CD4-positive, alpha-beta T cell treated with Interferon gamma for 1 hour (primary cell): ENCODE measurements around the gene COL23A1.
A peak's percentile ranks its signal among the peaks of the same experiment; 100 is the strongest.
"Not testable (repeated sequence)": the region's sequence is repeated elsewhere in the genome, so short reads cannot be mapped to it uniquely, and the experiment has no call there.

ENCODE experiments used
- DNase-seq: peaks from one replicate; pipeline ENCODE4 v3.0.0-alpha.2; 2020

COL23A1 gene

DNA sequence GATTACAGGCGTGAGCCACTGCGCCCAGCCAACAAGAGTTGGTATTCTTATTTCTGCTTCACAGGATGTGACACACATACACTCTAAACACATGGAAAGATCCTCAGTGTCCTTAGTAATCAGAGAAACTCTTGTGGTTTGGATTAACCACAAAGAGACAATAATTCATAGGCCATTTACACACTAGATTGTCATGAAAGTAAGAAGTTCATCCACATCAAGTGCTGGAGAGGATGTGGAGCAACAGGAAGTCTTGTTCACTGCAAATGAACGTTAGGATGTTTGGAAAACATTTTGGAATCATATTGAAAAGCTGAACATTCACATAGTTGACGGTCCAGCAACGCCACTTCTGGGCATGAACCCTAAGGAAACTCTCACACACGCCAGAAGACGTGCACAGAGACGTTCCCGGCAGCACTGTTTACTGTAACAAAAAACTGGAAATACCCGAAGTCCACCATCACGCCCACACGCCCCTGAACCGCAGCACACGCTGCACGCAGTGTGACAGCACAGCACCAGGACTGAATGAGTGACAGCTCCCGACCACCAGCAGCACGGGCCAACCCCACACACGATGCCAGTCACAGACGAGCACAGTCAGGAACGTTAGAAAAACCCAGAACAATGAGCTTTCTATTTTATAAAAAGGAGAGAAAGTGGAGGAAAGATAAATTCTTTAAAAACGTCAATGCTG, 87.6 kb downstream of the COL23A1 start:
- DNase-seq = no peak

DNA sequence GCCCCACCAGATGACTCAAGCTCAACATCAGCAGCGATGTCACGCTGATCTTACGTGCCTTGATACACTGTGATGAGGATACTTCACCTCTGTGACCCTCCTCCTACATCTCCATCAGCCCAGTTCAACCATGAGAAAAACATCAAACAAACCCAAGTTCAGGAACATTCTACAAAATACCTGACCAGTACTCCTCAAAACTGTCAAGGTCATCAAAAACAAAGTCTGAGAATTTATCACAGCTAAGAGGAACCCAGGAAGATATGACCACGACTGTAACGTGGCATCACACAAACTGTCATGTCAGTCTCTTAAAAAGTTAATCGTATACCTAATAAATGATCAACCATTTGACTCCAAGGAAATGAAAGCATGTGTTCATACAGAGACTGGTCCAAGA, 90.8 kb downstream of the COL23A1 start:
- DNase-seq = no peak

DNA sequence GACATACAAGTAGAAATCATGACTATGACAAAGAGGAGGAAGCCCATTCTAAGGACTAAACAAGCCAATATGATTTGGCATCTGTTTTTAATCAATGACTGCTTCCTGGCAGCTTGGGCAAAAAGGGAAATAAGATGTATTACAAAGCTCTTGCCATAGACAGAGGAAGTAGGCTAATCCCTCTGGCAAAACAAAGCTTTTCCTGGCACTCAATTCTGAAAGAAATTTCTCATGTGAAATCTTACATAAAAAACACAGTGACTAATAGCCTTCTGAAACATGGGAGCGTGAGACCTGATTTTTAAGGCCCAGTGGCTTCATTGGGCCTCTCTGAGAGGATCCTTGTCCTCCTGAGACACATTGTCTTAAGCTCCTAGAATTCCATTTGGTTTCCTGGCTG, 93.6 kb downstream of the COL23A1 start:
- no peak for DNase-seq

DNA sequence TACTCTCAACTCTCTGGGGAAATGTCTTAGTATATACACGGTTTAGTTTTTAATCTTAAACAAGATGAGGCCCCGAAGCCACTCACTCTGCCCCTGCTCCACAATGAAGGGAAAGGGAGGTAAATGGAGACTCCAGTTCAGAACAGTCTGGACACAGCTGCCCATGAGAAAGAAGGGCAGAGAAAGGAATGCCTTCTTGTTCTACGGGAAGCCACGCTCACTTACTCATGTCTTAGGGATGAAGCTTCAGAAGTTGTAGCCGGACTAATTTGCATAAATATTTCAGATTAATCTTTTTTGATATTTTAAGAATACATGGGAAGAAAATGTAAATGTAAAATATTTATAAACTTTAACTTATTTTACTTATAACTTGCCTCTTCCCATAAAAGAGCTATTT, 94.0 kb downstream of the COL23A1 start:
- no peak for DNase-seq

DNA sequence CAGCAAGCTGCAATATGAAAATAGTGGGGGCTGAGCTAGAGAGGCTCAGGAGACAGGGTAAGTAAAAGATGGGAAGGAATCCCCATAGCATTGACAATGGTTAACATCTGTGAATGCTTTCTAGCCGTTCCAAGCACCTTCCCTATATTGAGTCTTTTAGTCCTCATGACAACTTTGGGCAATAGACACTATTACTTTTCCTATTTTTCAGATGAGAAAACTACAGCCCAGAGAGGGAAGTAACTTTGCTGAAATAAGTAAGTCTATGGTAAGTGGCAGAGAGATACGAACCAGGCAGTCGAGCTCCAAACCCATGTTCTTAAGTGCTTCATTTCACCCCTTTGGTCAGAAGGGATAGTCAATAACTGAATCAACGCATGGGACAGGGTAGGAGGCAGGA, 94.5 kb downstream of the COL23A1 start:
- no peak for DNase-seq

DNA sequence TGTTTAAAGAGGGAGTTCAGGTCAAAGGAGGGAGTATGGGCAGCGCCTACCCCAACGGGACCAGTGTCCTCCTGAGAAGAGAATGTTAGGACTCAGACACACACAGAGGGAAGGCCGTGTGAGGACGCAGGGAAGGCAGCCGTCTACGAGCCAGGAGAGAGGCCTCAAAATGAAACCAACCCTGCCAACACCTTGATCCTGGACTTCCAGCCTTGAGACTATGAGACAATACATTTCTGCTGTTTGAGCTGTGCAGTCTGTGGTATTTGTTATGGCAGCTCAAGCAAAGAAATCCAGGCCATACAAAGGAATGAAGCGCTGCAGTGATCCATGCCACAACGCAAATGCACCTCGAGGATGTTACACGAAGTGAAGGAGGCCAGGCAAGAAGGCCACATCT, 97.9 kb downstream of the COL23A1 start:
- DNase-seq = no peak

DNA sequence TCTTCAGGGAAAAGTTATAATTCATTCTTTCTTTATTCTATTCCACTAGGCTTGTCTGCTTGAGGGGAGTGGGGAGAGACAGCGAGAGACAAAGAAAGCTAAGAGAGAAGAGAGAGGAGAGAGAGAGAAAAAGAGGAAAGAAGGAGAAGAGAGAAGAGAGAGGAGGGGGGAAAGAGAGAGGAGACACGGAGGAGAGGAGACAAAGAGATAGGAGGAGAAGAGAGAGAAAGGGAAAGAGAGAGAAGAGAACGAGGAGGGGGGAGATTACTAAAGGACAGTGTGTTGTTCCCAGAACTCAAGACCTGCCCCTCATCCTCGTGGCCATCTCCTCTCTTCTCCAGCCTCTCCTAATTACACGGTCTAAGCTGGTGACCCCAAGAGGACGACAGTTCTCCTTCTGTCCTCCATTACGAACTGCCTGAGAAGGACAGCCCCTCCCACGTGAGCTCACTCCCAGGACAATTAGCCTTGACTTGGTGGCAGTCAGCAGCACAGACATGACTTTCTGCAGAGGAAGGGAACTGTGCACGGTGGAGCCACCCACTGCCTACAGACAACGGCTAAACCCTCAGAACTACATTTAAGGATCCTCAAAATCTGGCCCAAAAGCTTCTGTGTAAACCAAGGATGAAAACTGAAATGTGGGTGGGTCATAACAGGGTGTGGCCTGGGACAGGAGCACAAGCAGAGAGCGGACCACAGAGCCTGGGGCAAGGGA, 99.1 kb downstream of the COL23A1 start:
- no peak for DNase-seq

DNA sequence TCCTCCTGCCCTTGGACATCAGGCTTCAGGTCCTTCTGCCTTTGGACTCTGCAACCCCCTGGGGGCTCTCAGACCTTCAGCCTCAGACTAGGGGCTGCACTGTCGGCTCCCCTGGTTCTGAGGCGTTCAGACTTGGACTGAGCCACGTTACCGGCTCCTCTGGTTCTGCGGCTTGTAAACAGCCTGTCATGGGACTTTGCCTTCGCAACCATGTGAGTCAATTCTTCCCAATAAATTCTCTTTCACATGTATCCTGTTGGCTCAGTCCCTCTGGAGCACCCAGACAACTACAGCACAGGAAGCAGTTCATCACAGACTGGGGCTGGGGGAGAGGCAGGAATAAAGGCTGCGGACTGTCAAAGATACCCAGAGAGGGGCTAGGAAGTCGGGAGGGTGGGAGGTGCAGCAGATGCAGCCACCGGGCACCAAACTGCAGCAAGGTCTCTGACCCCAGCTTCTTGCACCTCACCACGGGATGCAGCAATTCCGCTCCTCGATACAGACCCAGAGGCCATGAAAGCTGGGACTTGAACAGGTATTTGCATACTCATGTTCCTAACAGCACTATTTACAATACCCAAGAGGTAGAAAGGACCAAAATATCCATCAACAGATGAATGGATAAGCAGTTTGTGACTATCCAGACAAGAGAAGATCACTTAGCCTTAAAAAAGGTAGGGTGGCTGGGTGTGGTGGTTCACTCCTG, 100.8 kb downstream of the COL23A1 start:
- DNase-seq = no peak

DNA sequence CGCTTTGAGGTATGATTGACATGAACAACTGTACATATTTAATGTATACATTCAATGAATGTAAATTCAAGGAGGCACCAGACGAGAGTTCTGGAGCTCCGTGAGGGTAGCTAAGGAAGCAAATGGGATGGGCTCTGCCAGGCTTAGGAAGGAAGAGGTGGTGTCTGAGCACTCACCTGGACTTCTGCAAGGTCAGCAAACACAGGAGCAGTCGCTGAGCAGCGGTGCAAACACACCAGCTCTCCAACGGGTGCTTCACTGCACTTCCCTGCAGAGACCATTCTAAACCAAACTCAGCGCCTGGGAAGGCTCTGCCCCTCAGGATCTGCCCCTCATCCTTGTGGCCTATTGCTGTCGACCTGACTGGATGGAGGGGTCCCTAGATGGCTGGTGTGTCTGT, 101.5 kb downstream of the COL23A1 start:
- no peak for DNase-seq

DNA sequence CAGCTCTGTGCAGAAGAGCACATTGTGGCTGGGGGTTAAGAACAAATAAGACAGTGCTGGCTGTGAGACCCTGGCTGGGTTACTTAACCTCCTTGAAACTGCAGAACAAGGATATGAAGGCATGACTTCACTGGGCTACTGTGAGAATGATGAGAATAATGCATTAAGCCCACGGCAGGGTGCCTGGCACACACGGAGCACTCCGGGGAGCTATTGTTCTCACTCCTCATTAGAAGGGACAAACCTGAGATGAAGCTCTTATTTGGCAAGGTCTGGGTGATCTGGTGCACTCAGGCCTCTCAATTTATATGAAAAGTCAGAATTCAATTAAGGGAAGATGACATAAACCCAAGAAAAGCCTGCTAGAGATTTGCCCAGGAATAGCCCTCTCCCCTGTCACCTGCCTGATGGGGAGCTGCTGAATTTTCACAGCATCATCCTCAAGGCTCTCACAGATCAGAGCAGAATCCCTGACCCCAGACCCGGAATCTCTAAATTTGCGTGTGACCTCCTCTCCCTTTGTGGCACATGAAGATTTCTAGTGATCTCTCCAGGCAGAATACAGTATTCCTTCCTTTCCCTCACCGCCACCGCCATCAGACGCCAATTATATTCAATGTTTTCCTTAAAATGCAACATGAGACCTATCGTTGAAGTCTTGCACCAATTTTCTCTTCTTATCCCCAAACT, 102.1 kb downstream of the COL23A1 start:
- DNase-seq = no peak

DNA sequence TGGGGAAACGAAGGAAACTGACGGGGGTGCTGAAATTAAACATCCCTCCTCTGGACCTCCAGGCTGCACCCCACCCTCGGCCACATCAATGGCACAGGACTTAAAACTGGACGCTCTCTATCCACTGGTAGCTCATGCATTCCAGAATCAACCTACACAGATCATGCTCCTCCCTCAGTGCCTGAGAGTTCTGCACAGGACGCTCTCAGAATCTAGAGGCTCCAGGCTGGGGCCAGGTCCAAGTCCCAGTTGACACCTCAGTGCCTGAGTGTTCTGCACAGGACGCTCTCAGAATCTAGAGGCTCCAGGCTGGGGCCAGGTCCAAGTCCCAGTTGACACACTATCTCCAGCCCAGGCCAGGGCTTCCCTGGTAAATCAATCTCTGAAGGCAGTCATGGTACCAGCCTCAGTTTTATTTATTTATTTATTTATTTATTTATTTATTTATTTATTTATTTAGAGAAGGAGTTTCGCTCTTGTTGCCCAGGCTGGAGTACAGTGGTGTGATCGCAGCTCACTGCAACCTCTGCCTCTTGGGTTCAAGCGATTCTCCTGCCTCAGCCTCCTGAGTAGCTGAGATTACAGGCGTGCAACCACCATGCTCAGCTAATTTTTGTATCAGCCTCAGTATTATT, 103.2 kb downstream of the COL23A1 start:
- not testable (repeated sequence) for DNase-seq

DNA sequence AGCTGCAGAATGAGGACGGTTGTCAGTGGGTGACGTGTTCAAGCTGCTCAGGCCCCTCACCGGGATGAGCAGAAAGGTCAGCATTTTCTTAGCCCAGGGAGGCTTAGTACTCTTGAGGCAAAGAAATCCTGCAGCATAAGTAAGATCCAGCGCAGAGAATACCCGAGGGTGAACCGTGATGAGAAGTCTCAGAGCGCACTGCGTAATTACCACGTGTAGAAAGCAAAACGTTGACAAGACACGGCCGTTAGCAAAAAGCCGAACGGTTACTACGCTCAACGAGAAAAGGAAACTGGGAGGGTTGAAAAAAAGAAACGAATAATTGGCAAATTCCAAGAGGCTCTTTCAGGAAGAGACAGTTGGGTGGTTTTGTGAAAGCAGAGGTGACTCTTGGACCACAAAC, 104.0 kb downstream of the COL23A1 start:
- DNase-seq = no peak

DNA sequence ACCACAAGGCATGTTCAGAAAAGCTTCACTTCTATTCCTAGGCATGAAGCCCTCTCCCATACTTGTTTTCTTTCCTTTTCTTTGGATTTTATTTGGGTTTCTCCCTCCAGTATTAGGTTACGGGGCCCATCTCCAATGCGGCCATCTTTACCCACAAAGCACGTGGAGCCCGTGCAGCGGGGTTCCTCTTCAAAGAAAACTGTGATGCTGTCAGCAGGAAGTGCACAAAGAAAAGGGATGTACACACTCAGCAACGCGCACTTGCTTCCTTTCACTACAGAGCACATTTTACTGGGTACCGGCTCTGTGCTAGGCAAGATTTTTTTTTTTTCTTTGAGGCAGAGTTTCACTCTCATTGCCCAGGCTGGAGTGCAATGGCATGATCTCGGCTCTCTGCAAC, 106.6 kb downstream of the COL23A1 start:
- peak; percentile 73 for DNase-seq

DNA sequence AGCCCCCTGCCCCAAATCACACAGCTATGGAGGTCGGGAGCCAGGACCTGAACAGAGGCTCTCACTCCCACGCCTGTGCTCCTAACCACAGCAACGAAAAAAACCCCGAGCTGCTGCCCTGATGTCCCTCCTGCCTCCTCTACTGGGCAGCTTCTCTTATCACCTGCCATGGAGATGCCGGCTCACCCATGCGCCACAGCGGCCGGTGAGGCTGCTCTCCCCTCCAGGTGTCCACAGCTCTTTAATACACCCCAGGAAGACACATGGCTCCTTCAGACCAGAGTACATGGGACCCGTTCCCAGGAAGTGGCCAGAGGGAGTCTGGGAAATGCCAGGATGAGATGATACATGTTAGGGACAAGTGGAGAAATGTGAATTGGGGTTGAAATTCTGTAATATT, 110.9 kb downstream of the COL23A1 start:
- no peak for DNase-seq

DNA sequence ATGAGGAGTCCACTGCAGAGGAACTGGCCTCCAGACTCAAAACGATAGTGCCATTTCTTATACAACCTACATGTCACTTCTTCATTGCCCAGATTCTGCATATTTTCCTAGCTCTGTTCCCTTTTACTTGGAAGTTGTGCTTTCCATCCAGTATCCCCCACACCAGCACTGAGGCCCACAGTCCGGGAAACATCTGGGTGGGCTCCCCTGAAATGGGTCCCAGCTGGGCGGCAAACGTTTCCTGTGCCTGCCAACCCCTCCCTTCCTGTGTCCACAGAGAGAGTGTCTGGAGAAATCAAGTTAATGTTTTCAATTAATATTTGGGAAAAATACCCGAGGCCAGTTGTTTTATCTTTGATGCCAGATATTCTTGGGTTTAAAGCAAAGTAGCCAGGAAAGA, 111.8 kb downstream of the COL23A1 start:
- no peak for DNase-seq

DNA sequence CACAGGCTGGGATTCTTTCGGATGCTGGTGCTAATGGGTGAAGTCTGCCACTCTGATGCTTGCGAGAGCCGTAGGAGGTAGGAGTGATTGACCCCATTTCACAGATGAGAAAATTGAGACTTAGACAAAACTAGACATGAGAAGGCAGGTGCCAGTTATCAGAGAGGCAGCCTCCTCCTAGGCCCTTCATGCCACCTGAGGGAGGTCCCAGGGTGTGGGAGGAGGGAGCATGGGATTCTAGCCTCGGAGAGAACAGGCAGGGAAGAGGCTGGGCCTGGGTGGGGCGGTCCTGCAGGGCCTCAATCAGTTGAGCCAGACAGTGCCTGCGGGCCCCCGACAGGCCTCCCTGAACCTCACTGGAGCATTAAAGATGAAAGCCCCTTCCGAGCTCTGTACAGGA, 112.4 kb downstream of the COL23A1 start:
- DNase-seq = no peak

DNA sequence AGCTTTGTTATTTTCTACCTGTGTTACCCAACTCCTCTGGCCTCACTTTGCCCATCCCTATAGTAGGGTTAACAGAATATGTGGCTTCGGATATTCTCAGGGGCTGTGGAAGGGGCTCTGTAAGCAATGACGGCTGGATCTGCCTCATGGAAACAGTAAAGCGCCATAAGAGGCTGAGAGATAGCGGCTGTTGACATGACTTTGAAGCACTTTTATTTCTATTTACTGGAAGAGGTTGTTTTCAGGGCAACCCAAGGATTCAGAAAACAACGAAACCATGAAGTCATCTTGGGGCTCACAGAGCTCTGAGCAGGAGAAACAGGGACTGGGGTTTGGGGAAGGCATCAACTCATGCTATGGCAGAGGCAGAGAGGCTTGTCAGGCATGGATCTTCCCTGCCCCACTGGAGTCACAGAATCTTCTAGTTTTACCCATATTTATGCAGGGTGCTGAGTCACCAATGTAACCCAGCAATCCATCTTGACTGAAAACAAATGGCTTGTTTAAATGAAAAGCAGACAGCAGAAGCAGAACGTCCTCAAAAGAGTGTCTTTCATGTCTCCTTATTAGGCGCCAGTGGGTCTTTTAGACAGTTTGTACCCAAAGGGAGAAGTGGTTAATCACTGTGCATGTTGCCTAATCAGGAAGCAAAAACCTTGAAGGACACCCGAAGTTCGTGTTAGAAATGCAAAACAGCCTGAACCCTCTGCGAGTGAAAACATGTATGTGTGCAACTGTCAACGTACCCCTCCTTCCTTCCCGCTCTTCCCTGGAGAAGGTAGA, 113.0 kb downstream of the COL23A1 start:
- DNase-seq = no peak

DNA sequence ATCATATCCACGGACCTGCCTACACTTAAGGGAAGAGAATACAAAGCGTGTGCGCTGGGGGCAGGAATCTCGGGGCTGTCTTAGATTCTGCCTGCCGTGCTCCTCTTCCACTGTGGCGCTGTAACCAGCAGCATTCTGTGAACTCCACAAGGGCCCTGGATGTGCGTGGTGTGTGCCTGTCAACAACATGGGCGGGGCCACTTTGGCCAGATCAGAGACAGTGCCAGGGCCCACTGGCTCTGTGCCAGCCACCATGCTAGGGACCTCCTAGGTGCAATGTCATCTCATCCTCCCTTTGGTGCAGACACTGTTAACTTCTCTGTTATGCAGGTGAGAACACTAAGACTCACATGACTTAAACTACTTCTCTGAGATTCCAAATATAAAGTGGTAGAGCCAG, 113.7 kb downstream of the COL23A1 start:
- DNase-seq = no peak

DNA sequence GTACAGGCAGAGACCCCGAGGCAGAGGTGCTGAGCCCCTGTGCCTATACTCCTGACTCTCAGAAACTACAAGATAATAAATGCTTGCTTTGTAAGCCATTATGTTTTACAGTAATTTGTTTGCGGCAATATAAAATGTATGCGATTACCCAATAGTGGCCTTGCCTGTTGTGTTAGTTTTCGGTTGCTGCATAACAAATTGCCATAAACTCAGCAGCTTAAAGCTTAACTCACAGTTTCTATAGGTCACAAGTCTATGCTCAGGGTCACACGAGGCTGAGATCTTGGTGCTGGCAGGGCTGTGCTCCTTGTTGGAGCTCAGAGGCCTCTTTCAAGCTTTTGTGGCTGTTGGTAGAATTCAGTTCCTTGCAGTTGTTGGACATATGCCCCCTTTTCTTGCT, 114.8 kb downstream of the COL23A1 start:
- no peak for DNase-seq

DNA sequence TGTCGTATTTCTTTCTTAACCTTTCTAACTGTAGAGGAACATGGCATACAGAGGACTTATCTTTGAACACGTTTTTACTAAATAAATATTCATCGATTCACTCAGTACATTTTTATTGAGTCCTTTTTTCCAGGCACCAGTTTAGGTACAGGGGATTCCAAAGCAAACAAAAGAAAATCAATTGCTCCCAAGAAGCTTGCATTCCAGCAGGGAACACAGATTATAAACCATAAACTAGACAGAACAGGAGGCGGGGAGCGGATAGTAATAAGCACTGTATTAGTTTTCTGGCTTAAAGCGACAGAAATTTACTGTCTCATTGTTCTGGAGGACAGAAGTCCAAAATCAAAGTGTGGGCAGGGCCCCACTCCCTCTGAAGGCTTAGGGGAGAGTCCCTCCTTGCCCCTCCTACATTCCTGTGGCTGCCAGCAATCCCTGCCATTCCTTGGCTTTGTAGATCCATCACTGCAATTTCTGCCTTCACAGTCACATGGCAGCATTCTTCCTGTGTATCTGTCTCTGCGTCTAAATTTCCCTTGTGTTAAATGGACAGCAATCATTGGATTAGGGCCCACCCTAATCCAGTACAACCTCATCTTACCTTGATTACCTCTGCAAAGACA, 115.5 kb downstream of the COL23A1 start:
- DNase-seq = no peak

DNA sequence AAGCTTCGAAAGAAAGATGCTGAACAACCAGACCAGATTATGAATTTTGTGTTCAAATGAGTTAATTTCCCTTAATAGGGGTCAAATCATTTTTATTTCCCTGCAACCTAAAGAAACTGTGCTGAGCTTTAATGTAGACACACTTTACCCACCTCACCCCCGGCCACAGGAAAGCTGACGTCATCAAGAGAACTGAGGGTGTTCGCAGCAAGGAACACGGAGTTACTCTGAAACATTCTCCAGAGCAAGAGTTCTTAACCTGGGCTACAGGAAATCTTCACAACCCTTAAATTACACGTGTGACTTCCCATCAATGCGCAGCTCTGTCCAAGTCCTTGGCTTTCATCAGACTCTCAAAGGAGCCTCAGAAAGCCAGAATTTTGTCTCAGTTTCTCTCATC, 116.3 kb downstream of the COL23A1 start:
- no peak for DNase-seq

DNA sequence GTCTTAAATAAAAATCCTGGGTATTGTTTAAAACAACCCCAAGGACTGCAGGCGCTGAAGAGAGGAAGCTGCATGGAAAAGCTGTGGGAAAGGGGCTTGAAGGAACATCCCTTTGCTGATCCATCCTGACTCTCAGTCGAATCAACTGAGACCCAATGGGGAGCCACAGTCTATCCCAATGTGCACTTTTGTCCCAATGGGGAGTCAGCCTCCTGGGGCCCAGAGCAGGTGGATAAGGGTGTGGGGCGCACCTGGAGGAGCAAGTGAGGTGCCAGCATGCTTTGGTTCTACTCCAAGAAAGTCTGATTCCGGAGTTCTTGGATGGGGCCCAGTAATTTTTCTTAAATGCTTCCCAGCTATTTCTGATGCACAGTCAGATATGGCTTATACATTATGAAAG, 118.1 kb downstream of the COL23A1 start:
- no peak for DNase-seq
